ENCODE data around the gene MLEC.
A peak's percentile ranks its signal among the peaks of the same experiment; 100 is the strongest.
"Not testable (repeated sequence)": the region's sequence is repeated elsewhere in the genome, so short reads cannot be mapped to it uniquely, and the experiment has no call there.

The MLEC gene

DNA sequence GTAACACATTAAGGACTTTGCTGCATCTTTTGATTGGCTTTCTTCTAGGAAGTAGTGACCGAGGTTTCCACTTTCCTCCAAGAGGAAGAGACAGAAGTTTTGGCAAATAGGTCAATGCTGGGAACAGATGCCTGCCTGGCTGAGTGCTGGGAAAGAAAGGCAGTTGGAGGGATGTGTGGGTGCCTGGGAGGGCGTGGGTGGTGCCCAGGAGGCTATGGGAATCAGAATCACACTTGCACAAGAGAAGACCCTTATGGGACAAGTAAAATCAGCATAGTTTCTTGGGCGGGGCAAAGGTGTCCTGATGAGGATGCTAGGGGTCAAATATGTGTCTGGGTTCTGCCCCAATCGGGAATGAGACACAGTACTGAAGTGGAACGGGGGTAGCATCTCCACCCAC, 37.8 kb downstream of the MLEC start:
- no peak for DNase-seq

DNA sequence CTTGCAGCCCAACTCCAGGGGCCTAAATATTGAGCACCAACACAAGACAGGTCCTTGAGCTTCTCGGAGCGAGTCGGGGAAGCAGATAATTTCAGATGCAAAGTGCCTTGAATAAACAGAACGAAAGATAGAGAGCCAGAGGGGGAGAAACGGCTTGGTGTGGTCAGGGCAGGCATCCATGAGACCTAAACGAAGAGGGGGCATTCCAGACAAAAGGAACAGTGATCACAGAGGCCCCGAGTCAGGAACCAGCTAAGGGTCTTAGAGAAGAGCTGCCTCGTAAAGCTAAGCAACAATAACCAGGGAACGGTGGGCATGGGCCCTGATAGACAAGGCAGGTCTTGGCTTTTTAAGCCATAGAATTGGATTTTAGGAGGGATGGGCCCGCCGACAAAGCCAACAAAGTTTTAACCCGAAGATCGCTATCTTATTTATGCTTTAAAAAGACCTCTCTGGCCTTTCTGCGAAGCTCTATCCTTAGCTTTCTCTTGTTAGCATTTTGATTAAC, 38.3 kb downstream of the MLEC start:
- no peak for DNase-seq

DNA sequence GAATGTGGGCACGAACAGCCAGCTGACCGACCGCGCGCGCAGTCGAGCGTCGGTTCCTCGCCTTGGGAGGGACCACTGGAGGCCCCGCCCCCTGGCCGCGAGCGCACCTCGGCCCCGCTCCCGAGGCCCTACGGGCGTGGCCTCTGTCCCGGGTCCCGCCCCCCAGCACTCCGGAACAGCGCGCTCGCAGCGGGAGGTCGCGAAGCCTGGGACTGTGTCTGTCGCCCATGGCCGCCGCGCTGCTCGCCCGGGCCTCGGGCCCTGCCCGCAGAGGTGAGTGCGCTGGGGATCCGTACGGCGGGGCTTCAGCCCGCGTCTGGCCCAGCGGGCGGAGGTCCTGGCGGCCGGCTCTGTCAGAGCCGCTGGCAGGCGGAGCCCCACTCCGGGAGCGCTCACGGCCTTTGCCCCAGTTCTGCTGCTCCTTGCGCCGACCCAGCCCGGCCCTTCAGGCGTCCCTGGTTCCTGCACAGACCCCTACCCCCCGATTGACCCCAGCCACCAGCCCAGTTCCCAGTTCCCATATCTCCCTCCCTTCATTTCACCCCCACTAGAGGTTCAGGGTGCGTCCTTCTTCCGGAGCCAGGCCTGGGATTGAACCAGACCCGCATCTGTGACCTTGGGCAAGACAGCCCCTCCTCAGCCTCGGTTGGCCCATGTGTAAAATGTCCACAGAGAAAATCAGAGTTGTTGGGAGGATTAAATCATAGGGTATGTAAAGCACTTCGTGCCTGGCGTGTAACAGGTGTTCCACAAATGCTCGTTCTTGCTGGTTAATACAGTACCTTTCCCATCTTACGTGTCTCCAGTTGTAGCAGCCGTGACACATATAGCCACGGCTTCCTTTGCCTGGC, 38.9 kb downstream of the MLEC start, which contains the start of gene ACADS:
Gene ACADS (plus strand): TSS at position 168 of the 851 bp plus-strand sequence. CDS start 60 bp downstream, at position 228.
- peak; percentile 96 for DNase-seq

DNA sequence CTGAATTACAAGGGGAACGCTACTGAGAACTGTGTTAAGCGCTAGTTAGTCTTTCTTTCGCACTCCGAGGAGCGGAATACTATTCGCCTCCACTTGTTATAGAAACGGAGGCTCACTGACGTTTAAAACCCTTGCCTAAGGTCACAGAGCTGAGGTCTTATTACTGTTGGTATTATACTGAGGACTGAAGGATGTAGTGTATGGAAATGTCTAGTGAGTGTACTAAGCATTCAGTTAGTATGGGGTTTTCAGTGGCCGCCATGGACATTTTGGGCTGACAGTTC, 39.5 kb downstream of the MLEC start:
- no peak for DNase-seq

DNA sequence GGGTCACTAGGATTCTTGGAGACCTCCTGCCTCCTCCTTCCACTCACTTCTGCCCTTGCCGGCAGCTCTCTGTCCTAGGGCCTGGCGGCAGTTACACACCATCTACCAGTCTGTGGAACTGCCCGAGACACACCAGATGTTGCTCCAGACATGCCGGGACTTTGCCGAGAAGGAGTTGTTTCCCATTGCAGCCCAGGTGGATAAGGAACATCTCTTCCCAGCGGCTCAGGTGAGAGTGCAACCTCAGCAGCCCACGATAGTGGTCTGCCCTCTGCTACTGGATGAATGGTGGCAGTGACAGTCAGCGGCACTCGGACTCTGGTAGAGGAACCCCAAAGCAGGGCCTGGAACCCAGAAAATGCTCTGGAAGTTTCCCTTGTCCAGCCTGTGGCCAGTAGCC, 40.0 kb downstream of the MLEC start:
- DNase-seq = no peak

DNA sequence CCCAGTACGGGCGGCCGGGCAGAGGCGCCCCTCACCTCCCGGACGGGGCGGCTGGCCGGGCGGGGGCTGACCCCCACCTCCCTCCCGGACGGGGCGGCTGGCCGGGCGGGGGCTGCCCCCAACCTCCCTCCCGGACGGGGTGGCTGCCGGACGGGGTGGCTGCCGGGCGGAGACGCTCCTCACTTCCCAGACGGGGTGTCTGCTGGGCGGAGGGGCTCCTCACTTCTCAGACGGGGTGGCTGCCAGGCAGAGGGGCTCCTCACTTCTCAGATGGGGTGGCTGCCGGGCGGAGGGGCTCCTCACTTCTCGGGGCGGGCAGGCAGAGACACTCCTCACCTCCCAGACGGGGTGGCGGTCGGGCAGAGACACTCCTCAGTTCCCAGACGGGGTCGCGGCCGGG, 45.2 kb downstream of the MLEC start:
- DNase-seq = not testable (repeated sequence)

DNA sequence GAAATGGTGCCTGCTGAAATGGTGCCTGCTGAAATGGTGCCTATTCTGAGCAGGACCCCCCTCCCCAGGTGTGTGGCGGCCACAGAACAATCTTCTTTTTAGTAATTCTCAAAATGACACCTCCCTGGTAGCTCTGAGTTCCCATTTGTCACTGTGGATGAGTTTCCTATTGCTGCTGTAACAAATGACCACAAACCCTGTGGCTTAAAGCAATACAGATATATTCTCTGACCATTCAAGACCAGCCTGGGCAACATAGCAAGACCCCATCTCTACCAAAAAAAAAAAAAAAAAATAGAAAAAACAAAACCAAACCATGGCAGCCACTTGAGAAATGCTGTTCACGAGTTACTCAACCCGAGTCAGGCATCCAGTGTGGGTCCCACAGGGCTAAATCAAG, 46.6 kb downstream of the MLEC start:
- DNase-seq = no peak

DNA sequence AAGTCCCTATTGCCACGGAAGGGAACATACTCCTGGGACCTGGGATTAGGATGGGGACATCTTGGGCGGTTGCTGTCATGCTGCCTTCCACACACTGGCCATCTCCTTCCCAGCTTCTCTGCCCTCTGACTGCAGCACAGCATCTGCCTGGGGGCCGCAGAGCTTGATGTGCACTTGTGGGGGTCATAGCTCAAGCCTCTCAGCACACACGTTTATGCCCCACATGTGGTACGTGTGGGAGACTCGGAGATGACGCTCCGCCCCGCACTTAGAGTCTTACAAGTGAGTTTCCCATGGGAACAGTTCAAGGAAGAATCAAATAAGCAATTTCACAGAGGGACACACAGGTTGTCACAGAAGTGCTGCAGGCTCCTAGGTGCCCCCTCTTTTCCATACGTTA, 47.3 kb downstream of the MLEC start:
- no peak for DNase-seq

DNA sequence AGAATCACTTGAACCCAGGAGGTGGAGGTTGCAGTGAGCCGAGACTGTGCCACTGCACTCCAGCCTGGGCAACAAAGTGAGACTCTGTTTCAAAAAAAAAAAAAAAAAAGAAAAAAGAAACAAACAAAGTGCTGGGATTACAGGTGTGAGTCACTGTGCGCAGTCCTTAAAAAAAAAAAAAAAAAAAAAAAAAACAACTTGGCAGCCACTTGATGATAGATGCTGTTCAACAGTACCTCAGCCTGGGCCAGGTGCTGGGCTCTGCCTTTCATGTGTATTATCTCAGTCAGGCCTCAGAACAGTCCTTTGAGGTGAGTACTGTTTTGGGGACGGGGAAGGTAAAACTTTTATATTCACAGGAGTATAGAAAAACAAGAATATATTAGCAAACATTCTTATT, 48.2 kb downstream of the MLEC start:
- no peak for DNase-seq

DNA sequence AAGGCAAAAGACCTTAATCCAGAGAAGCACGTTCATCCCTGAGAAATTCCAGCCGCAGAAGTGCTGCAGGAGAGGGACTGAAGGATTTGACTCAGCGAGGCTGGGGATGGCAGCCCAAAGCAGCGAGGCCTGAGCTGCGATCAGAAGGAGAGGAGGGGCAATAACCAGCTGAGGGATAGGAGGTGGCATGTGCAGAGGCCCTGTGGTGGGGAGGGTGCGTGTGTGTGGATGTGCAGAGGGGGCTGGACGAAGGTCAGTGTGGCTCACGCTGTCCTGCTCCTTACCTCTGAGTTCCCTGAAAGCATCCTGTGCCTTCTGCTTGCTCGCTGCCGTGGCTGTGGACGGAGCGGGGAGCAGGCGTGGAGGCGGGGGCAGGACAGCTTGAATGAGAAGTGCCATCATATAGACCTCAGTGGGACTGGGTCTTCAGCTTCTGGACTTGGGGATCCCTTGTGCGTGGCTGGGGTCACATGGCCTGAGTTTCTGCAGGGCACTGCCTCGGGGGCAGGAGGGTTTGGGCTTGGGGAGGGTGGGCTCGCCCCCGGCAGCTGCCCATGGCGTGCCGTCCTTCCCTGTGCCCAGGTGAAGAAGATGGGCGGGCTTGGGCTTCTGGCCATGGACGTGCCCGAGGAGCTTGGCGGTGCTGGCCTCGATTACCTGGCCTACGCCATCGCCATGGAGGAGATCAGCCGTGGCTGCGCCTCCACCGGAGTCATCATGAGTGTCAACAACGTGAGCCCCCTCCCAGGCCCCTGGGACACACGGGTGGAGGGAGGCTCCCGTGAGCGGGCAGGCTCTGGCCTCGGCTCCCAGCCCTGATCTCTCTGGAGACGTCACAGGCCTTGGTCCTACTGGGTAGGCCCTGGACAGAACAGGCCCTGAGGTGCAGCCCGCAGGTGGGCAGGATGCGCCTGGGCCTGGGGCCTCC, 49.7 kb downstream of the MLEC start:
- DNase-seq = no peak

DNA sequence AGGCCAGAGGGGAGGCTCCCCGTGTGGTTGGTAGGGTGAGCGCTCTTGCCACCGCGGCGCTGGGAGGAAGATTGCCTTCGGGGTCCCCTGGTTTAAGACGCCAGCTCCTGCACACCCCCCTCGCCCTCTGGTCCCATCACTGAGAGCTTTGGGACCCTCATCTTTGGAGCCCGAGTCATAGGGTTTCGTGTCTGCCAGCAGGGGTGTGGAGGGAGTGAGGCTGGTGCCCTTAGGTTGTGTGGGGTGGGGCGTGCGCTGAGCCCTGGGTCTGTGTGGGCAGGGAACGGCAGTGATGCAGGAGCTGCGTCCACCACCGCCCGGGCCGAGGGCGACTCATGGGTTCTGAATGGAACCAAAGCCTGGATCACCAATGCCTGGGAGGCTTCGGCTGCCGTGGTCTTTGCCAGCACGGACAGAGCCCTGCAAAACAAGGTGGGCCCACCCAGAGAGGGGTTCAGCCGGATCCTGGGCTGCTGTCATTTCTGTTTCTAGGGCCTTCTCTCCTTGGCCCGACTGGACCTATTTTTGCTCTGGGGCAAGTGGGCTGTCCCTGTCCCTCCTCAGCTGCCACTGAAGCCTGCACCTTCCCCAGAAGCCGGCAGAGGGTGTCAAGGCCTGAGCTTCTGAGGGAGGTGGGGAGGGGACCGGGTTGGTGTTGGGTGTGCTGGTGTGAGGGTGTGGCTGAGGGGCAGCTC, 50.8 kb downstream of the MLEC start:
- no peak for DNase-seq

DNA sequence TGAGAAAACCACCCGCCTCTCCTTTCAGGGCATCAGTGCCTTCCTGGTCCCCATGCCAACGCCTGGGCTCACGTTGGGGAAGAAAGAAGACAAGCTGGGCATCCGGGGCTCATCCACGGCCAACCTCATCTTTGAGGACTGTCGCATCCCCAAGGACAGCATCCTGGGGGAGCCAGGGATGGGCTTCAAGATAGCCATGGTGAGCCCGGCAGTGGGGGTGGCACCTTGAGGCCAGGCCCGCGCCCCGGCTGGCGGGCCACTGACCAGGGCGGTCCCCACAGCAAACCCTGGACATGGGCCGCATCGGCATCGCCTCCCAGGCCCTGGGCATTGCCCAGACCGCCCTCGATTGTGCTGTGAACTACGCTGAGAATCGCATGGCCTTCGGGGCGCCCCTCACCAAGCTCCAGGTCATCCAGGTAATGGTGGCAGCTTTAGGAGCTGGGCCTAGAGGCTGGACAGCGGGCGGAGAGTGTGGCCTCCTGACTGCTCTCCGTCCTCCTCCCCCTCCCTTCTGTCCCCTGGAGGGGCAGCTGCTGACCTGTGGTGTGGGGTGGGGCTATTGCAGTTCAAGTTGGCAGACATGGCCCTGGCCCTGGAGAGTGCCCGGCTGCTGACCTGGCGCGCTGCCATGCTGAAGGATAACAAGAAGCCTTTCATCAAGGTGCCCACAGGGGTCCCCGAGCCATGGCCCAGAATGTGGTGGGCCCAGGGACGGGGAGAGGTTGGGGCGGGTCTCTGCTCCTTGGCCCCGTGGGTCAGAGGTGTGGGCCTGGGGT, 51.5 kb downstream of the MLEC start:
- no peak for DNase-seq

DNA sequence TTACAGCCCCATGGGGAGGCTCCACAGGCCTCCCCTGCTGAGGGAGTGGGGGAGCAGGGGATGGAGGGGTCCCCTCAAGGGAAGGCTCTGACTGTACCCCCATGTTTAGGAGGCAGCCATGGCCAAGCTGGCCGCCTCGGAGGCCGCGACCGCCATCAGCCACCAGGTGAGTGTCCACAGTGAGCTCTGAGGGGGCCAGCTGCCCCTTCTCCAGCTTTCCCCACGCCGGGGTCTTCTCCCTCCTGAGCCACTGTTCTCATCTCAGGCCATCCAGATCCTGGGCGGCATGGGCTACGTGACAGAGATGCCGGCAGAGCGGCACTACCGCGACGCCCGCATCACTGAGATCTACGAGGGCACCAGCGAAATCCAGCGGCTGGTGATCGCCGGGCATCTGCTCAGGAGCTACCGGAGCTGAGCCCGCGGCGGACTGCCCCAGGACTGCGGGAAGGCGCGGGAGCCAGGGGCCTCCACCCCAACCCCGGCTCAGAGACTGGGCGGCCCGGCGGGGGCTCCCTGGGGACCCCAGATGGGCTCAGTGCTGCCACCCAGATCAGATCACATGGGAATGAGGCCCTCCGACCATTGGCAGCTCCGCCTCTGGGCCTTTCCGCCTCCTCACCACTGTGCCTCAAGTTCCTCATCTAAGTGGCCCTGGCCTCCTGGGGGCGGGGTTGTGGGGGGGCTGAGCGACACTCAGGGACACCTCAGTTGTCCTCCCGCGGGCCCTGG, 52.2 kb downstream of the MLEC start:
- no peak for DNase-seq

DNA sequence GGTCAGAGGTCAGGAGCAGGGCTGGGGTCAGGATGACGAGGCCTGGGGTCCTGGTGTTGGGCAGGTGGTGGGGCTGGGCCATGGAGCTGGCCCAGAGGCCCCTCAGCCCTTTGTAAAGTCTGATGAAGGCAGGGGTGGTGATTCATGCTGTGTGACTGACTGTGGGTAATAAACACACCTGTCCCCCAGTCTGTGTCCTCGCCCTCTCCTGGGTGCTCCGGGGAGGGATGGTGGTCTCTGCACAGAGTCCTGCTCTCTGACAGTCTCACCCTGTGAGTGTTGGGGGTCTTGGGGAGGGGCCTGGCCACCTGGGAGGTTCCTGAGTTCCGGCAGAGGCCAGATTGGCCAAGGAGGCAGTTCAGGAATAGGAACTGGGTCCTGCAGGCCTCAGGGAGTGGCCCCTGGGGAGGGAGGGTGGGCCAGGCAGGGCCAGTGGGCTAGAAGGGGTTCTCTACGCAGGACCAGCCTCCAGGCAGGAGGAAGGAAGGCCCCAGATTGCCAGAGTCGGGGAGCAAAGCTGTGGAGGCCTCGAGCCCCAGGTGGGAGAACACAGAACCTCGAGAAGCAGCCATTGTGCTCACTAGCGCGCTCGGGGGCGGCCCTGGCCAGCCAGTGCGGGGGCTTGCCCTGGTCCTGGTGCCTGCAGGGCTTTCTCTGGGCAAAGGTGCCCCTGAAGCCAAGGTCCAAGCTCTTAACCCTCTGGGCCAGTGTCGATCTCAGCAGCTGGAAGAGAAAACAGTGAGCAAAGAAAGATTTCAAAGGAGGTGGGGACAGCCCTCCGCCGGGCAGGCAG, 53.1 kb downstream of the MLEC start:
- DNase-seq = no peak

DNA sequence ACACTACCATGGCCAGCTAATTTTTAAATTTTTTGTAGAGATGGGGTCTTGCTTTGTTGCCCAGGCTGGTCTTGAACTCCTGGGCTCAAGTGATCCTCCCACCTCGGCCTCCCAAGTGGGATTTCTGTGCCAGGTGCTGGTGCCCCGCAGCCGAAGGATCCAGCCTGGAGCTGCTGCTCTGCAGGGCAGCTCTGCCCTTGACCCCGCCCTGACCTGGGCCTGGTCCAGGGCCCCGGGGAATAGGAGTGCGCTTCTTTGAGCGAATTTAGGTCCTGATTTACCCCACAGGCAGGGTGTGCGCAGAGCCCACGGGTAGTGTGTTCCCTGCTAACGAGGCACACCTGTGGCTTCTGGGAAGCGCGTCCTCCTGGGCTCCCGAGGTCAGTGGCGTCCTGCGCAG, 53.9 kb downstream of the MLEC start:
- DNase-seq = no peak

DNA sequence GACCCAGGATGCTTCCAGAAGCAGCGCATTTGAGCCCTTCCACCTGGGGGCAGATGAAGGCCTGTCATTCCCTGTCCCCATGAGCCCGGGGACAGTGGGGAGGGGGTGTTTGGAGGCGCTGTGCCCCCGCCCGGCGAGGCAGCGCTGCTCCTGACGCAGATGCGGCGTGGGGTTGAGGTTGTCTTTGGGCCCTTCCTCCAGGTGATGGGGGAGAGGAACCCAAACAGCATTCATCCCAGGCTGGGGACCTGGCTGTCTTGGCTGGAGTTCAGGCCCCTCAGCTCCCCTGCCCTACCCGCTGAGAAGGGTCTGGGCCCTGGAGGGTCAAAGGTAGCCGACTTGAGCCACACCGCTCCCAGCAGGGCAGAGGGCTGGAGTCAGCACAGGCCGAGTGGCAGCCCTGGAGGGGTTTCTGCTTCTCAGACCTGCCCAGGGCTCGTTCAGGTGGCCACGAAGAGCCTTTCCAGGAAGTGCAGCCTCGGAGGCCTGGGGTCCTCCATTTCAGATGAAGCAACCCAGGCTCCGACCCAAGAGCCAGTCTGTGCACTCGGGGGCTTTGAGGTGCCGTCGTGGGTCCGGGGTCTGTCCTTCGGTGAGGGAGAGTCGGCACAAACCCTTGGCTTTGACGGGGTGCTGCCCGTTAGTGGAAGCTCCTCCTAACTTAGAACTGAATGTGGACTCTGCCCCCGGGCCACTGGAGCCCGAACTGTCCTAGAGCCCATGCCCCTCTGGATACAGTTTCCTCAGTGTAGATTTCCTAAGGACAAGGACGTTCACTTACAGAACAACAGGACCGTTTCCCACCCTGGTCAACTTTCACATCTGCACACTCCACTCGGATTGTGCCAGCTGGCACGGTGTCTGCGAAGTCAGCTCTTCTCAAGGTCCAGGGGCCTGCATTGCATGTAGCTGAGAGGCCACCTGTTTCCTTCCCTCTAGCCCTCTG, 54.8 kb downstream of the MLEC start:
- DNase-seq = no peak

DNA sequence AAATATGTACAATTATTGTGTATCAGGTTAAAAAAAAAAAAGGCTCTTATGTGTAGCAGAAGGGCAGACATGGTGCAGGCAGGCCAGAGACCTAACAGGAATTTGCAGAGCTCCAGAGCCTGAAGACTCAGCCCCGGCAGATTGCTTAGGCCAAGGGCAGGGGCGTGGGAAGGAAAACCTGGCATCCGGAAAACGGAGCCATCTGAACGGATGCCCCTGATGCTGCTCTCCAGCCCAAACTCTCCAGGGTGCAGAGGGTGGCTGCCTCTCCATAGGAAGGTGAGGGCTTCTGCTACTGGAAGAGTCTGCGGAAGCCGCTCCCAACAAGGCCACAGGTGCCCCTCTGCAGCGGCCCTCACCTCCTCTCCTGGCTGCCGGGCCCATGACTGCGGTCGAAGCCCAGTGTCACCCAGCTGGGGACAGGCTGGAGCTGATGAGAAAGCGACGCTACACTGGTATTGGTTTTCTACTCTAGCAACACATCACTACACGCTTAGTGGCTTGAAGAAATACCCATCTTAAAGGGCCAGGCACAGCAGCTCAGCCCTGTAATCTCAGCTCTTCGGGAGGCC, 58.1 kb downstream of the MLEC start:
- no peak for DNase-seq

DNA sequence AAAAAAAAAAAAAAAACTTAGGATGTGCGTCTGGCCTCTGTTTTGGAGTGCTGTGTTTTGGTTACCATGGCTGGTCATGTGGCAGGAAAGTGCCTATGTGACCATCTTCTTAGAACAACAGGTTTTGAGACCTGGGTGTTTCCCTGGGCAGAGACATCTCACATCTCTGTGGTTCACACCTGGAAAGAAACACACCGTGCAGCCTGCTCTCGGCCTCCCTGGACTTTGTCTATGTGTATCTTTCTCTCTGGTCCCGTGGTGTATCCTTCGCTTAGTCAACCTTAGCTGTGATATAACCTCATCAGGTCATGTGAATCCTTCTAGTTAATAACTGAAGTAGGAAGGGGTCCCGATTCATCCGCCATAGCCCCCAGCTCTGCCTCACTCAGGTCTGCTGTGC, 61.3 kb downstream of the MLEC start:
- DNase-seq = no peak

DNA sequence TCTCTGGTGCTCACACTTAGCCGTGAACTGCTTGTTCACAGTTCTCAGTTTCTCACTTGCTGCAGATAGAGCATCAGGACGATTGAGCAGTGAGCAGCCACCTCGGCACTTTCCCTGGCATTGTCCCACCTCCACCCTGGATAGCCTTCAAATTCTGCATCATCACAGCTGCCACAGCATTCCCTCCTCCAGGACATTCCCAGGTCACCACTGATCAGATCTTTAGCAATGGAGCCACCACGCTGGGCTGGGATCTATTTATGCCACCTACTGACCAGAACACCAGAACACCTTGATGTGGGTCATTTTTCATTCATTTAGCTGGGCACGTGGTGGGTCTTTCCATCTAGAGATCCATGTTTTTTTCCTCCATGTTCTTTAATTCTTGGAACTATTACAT, 62.3 kb downstream of the MLEC start:
- no peak for DNase-seq
